ENCODE data around the gene LMX1A.

LMX1A gene

GRCh38 chr1:165207853-165208515 is 148.5 kb downstream of the LMX1A start:
- DNase-seq, result no peak

- DNase-seq, result no peak
These were observed 151.4 kb downstream of the LMX1A start for GRCh38 chr1:165205145-165205544.

GRCh38 chr1:165204548-165204947 is 152.0 kb downstream of the LMX1A start:
- DNase-seq, result no peak

- DNase-seq, result no peak
These were observed 165.4 kb downstream of the LMX1A start for GRCh38 chr1:165191087-165191486.

GRCh38 chr1:165189913-165190312 is 166.6 kb downstream of the LMX1A start:
- DNase-seq, result no peak

GRCh38 chr1:165189011-165189410 is 167.5 kb downstream of the LMX1A start:
- no peak for DNase-seq

- DNase-seq, result no peak
These were observed 169.2 kb downstream of the LMX1A start for GRCh38 chr1:165187031-165188009.

- DNase-seq, result no peak
These were observed 171.2 kb downstream of the LMX1A start for GRCh38 chr1:165185161-165185889.

GRCh38 chr1:165182975-165183374 is 173.5 kb downstream of the LMX1A start:
- DNase-seq, result no peak

- no peak for DNase-seq
These were observed 177.2 kb downstream of the LMX1A start for GRCh38 chr1:165179306-165179705.

GRCh38 chr1:165174491-165174890 is 182.0 kb downstream of the LMX1A start:
- no peak for DNase-seq

- no peak for DNase-seq
These were observed 182.7 kb downstream of the LMX1A start for GRCh38 chr1:165173818-165174217.

- DNase-seq, result no peak
These were observed 183.1 kb downstream of the LMX1A start for GRCh38 chr1:165173409-165173808.

GRCh38 chr1:165172666-165173065 is 183.8 kb downstream of the LMX1A start:
- no peak for DNase-seq

- DNase-seq, result no peak
These were observed 186.8 kb downstream of the LMX1A start for GRCh38 chr1:165169729-165170128.

- no peak for DNase-seq
These were observed 187.5 kb downstream of the LMX1A start for GRCh38 chr1:165169028-165169427.

GRCh38 chr1:165168467-165168866 is 188.0 kb downstream of the LMX1A start:
- DNase-seq, result no peak

- no peak for DNase-seq
These were observed 193.8 kb downstream of the LMX1A start for GRCh38 chr1:165162671-165163241.

- no peak for DNase-seq
These were observed 195.4 kb downstream of the LMX1A start for GRCh38 chr1:165161130-165161529.

GRCh38 chr1:165153182-165153581 is 203.3 kb downstream of the LMX1A start:
- DNase-seq, result no peak

GRCh38 chr1:165152727-165153126 is 203.8 kb downstream of the LMX1A start:
- no peak for DNase-seq

- DNase-seq, result no peak
These were observed 204.4 kb downstream of the LMX1A start for GRCh38 chr1:165152109-165152508.

Measured in activated CD4-positive, CD25-positive, alpha-beta regulatory T cell (primary cell).